GM23338 (cell line): Measurements from ENCODE around the gene MAPK1. TPM values are rescaled to one million over a fixed set of nuclear protein-coding genes. Genes with fewer than 3 reads are reported as not detected.

Experiments used
- ATAC-seq: fragments of 200-7000 bp; cut with Tn5 transposase; 3 replicates; pipeline ENCODE4 v1.9.1; 2020
- DNase-seq: peaks from one replicate; pipeline ENCODE4 v3.0.0-alpha.2; 2015; ENCODE audit warnings: low spot score
- H2AFZ ChIP-seq: fragments of 200-600 bp; sonication (generic); 2 replicates; pipeline ENCODE4 v1.8.0; 2016; ENCODE audit warnings: antibody characterized with exemption, mild to moderate bottlenecking, moderate library complexity
- H3F3A ChIP-seq: fragments of 200-600 bp; sonication (generic); replicated peaks from 2 replicates; pipeline ENCODE4 v1.8.0; 2017; ENCODE audit warnings: antibody characterized with exemption, mixed run types, low read depth
- H3K27ac ChIP-seq: fragments of 200-600 bp; sonication (generic); 2 replicates; pipeline ENCODE4 v1.6.1; 2016; ENCODE audit warnings: low read depth
- H3K27me3 ChIP-seq: fragments of 200-600 bp; sonication (generic); 2 replicates; pipeline ENCODE4 v1.8.0; 2016; ENCODE audit warnings: mild to moderate bottlenecking, mixed run types, moderate library complexity; ENCODE audit not compliant: insufficient read depth
- H3K36me3 ChIP-seq: fragments of 200-600 bp; sonication (generic); 2 replicates; pipeline ENCODE4 v1.8.0; 2016; ENCODE audit warnings: mild to moderate bottlenecking; ENCODE audit not compliant: insufficient read depth
- H3K4me1 ChIP-seq: fragments of 200-600 bp; sonication (generic); 2 replicates; pipeline ENCODE4 v1.8.0; 2016; ENCODE audit warnings: mild to moderate bottlenecking, moderate library complexity; ENCODE audit not compliant: insufficient read depth
- H3K4me2 ChIP-seq: fragments of 200-600 bp; sonication (generic); 2 replicates; pipeline ENCODE4 v1.7.1; 2017; ENCODE audit warnings: mixed run types
- H3K4me3 ChIP-seq: fragments of 200-600 bp; sonication (generic); 2 replicates; pipeline ENCODE4 v1.6.1; 2016; ENCODE audit warnings: mixed run types
- H3K79me2 ChIP-seq: fragments of 200-600 bp; sonication (generic); replicated peaks from 2 replicates; pipeline ENCODE4 v1.8.0; 2017; ENCODE audit warnings: mild to moderate bottlenecking; ENCODE audit not compliant: insufficient read depth
- H3K9me2 ChIP-seq: fragments of 200-600 bp; sonication (generic); 2 replicates; pipeline ENCODE4 v1.8.0; 2017; ENCODE audit not compliant: insufficient read depth
- H4K20me1 ChIP-seq: fragments of 200-600 bp; sonication (generic); replicated peaks from 2 replicates; pipeline ENCODE4 v1.8.0; 2017; ENCODE audit warnings: mild to moderate bottlenecking; ENCODE audit not compliant: insufficient read depth
- H3K27ac Mint-ChIP-seq: 2 replicates; pipeline ENCODE4 v1.8.0; 2020; ENCODE audit warnings: inconsistent platforms, mild to moderate bottlenecking, moderate library complexity, mixed read lengths
- H3K27me3 Mint-ChIP-seq: 3 replicates; pipeline ENCODE4 v1.8.0; 2022; ENCODE audit warnings: low read depth, mild to moderate bottlenecking, moderate library complexity, mixed read lengths, inconsistent platforms; ENCODE audit not compliant: insufficient read depth, poor library complexity
- H3K36me3 Mint-ChIP-seq: 3 replicates; pipeline ENCODE4 v1.8.0; 2021; ENCODE audit warnings: low read depth, mild to moderate bottlenecking, inconsistent platforms, moderate library complexity, mixed read lengths
- H3K4me1 Mint-ChIP-seq: 3 replicates; pipeline ENCODE4 v1.8.0; 2020; ENCODE audit warnings: mild to moderate bottlenecking, inconsistent platforms, mixed read lengths
- H3K4me3 Mint-ChIP-seq: 3 replicates; pipeline ENCODE4 v1.8.0; 2021; ENCODE audit warnings: moderate library complexity, mild to moderate bottlenecking, inconsistent platforms, mixed read lengths
- H3K9me3 Mint-ChIP-seq: 3 replicates; pipeline ENCODE4 v1.8.0; 2020; ENCODE audit warnings: moderate library complexity, mild to moderate bottlenecking, inconsistent platforms, mixed read lengths
- CREB1 ChIP-seq: fragments of 250-450 bp; sonication (Bioruptor Pico); IDR thresholded peaks from 2 replicates; pipeline ENCODE4 v1.5.0; 2020; ENCODE audit warnings: low read depth, mild to moderate bottlenecking, moderate library complexity
- EZH2phosphoT487 ChIP-seq: fragments of 200-600 bp; sonication (generic); IDR thresholded peaks from one replicate; pipeline ENCODE4 v1.8.1; 2018; ENCODE audit warnings: antibody characterized with exemption; ENCODE audit not compliant: unreplicated experiment
- JUNB ChIP-seq: IDR thresholded peaks from one replicate; pipeline ENCODE4 v1.6.1; 2016; ENCODE audit warnings: antibody characterized with exemption; ENCODE audit not compliant: unreplicated experiment
- NANOG ChIP-seq: IDR thresholded peaks from 2 replicates; pipeline ENCODE4 v1.6.1; 2016; ENCODE audit warnings: antibody characterized with exemption, borderline replicate concordance
- STAT1 ChIP-seq: IDR thresholded peaks from one replicate; pipeline ENCODE4 v1.6.1; 2016; ENCODE audit warnings: antibody characterized with exemption; ENCODE audit not compliant: unreplicated experiment
- ZNF114 ChIP-seq: fragments of 250-450 bp; sonication (Bioruptor Pico); IDR thresholded peaks from 2 replicates; pipeline ENCODE4 v1.5.0; 2020; ENCODE audit warnings: mild to moderate bottlenecking, moderate library complexity
- polyA plus RNA-seq: library from polyadenylated mRNA; unstranded; fragments of >200 nt; fragmentation: Nextera tagmentation; extraction: Ambion mirVana; gene quantifications from 2 replicates; pipeline ENCODE4 v1.2.1, GENCODE V29; 2016
- total RNA-seq: library from RNA; depleted of rRNA; stranded (reverse); fragments of >200 nt; shearing (Covaris generic); gene quantifications from 2 replicates; pipeline ENCODE4 v1.2.3, GENCODE V29; 2014
- TF ChIP-seq, protein P1 (sequence below): fragments of 250-450 bp; sonication (Bioruptor Pico); IDR thresholded peaks from 2 replicates; pipeline ENCODE4 v1.5.0; 2020; ENCODE audit warnings: mild to moderate bottlenecking, moderate library complexity

Gene MAPK1
- total and polyA plus RNA-seq, 2 experiments from 2014 or later = 17.4 to 77.5 TPM

DNA sequence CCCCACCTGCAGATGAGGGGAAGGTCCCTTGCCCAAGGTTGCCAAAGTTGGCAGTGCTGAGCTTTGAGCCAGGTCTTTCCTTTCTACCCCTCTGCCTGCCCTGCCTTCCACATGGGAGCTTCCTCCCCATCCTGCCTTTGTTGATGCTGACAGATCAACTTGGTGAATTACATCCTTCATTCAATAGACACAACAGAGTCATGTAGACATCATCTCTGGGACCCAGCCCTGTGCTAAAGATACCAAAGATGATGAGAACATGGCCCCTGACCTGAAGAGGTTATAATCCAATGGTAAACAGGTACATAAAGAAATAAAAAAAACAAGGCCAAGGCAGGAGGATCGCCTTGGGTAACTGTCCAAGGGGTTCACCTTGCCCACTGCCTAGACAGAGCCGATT, 42.4 kb upstream of the MAPK1 start:
- Mint-ChIP-seq H3K27me3 (peaks cover 4% of the 10 kb centered on the region), H3K36me3 (no peaks in the 10 kb centered on the region), H3K4me3 (no peak overlapping the region), H3K27ac (no peak overlapping the region), H3K4me1 (no peaks in the 10 kb centered on the region), H3K9me3 (no peaks in the 10 kb centered on the region)
- H3K79me2 ChIP-seq = no peaks in the 10 kb centered on the region
- DNase-seq (no peak), ATAC-seq (no peak)
- no peaks in the 10 kb centered on the region for H3K36me3 ChIP-seq
- no peaks in the 10 kb centered on the region for H3F3A ChIP-seq
- H4K20me1 ChIP-seq = no peaks in the 10 kb centered on the region
- no peaks in the 10 kb centered on the region for H3K9me2 ChIP-seq
- no peak overlapping the region for H3K4me2 ChIP-seq
- H3K27ac ChIP-seq = no peak overlapping the region
- TF ChIP-seq ZNF114 (CRISPR knock-in tag) = no peak
- no peak for TF ChIP-seq STAT1
- no peak for TF ChIP-seq JUNB
- TF ChIP-seq EZH2phosphoT487 = no peak
- TF ChIP-seq, protein P1, sequence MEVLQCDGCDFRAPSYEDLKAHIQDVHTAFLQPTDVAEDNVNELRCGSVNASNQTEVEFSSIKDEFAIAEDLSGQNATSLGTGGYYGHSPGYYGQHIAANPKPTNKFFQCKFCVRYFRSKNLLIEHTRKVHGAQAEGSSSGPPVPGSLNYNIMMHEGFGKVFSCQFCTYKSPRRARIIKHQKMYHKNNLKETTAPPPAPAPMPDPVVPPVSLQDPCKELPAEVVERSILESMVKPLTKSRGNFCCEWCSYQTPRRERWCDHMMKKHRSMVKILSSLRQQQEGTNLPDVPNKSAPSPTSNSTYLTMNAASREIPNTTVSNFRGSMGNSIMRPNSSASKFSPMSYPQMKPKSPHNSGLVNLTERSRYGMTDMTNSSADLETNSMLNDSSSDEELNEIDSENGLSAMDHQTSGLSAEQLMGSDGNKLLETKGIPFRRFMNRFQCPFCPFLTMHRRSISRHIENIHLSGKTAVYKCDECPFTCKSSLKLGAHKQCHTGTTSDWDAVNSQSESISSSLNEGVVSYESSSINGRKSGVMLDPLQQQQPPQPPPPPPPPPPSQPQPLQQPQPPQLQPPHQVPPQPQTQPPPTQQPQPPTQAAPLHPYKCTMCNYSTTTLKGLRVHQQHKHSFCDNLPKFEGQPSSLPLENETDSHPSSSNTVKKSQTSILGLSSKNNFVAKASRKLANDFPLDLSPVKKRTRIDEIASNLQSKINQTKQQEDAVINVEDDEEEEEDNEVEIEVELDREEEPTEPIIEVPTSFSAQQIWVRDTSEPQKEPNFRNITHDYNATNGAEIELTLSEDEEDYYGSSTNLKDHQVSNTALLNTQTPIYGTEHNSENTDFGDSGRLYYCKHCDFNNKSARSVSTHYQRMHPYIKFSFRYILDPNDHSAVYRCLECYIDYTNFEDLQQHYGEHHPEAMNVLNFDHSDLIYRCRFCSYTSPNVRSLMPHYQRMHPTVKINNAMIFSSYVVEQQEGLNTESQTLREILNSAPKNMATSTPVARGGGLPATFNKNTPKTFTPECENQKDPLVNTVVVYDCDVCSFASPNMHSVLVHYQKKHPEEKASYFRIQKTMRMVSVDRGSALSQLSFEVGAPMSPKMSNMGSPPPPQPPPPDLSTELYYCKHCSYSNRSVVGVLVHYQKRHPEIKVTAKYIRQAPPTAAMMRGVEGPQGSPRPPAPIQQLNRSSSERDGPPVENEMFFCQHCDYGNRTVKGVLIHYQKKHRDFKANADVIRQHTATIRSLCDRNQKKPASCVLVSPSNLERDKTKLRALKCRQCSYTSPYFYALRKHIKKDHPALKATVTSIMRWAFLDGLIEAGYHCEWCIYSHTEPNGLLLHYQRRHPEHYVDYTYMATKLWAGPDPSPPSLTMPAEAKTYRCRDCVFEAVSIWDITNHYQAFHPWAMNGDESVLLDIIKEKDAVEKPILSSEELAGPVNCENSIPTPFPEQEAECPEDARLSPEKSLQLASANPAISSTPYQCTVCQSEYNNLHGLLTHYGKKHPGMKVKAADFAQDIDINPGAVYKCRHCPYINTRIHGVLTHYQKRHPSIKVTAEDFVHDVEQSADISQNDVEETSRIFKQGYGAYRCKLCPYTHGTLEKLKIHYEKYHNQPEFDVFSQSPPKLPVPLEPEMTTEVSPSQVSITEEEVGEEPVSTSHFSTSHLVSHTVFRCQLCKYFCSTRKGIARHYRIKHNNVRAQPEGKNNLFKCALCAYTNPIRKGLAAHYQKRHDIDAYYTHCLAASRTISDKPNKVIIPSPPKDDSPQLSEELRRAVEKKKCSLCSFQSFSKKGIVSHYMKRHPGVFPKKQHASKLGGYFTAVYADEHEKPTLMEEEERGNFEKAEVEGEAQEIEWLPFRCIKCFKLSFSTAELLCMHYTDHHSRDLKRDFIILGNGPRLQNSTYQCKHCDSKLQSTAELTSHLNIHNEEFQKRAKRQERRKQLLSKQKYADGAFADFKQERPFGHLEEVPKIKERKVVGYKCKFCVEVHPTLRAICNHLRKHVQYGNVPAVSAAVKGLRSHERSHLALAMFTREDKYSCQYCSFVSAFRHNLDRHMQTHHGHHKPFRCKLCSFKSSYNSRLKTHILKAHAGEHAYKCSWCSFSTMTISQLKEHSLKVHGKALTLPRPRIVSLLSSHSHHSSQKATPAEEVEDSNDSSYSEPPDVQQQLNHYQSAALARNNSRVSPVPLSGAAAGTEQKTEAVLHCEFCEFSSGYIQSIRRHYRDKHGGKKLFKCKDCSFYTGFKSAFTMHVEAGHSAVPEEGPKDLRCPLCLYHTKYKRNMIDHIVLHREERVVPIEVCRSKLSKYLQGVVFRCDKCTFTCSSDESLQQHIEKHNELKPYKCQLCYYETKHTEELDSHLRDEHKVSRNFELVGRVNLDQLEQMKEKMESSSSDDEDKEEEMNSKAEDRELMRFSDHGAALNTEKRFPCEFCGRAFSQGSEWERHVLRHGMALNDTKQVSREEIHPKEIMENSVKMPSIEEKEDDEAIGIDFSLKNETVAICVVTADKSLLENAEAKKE (CRISPR knock-in tag) = no peak
- no peak for TF ChIP-seq CREB1 (CRISPR knock-in tag)
- TF ChIP-seq NANOG = no peak
- no peak overlapping the region for H3K4me3 ChIP-seq
- H2AFZ ChIP-seq = no peak overlapping the region
- H3K27me3 ChIP-seq = no peaks in the 10 kb centered on the region
- no peaks in the 10 kb centered on the region for H3K4me1 ChIP-seq
